Measurements from ENCODE around the gene MYOCOS.
"Not testable (repeated sequence)": the region's sequence is repeated elsewhere in the genome, so short reads cannot be mapped to it uniquely, and the experiment has no call there.

The MYOCOS gene

GRCh38 chr1:171597203-171597602 lies 24.8 kb upstream of the MYOCOS start:
- no peak overlapping the region for H3K9ac ChIP-seq (ENCODE audit: low read depth, low read length)
- H3K4me1 ChIP-seq (ENCODE audit: insufficient read depth, low read length), result no peaks in the 10 kb centered on the region
- H3K9me3 ChIP-seq (ENCODE audit: insufficient read depth, low read depth, low read length), result no peaks in the 10 kb centered on the region
- no peak overlapping the region for H3K4me3 ChIP-seq (ENCODE audit: low read length)
- no peaks in the 10 kb centered on the region for H3K27me3 ChIP-seq (ENCODE audit: insufficient read depth, low read length)
- H3K27ac ChIP-seq (ENCODE audit: low read length), result no peak overlapping the region
- peaks cover 13% of the 10 kb centered on the region for H3K36me3 ChIP-seq (ENCODE audit: insufficient read depth, low read depth, low read length)

GRCh38 chr1:171600310-171600709 lies 21.7 kb upstream of the MYOCOS start:
- not testable (repeated sequence) for H3K36me3 ChIP-seq (ENCODE audit: insufficient read depth, low read depth, low read length); H3K27ac ChIP-seq (ENCODE audit: low read length); H3K4me3 ChIP-seq (ENCODE audit: low read length); H3K4me1 ChIP-seq (ENCODE audit: insufficient read depth, low read length); H3K9ac ChIP-seq (ENCODE audit: low read depth, low read length); H3K27me3 ChIP-seq (ENCODE audit: insufficient read depth, low read length); H3K9me3 ChIP-seq (ENCODE audit: insufficient read depth, low read depth, low read length)

- Histone ChIP-seq H3K4me1 (ENCODE audit: insufficient read depth, low read length) (no peaks in the 10 kb centered on the region), H3K9me3 (ENCODE audit: insufficient read depth, low read depth, low read length) (no peaks in the 10 kb centered on the region), H3K36me3 (ENCODE audit: insufficient read depth, low read depth, low read length) (no peaks in the 10 kb centered on the region), H3K4me3 (ENCODE audit: low read length) (no peak overlapping the region), H3K27me3 (ENCODE audit: insufficient read depth, low read length) (no peaks in the 10 kb centered on the region), H3K9ac (ENCODE audit: low read depth, low read length) (no peak overlapping the region), H3K27ac (ENCODE audit: low read length) (no peak overlapping the region)
These were observed 21.2 kb upstream of the MYOCOS start for GRCh38 chr1:171600862-171601261.

- not testable (repeated sequence) for H3K27ac ChIP-seq (ENCODE audit: low read length); H3K4me3 ChIP-seq (ENCODE audit: low read length); H3K9ac ChIP-seq (ENCODE audit: low read depth, low read length); H3K9me3 ChIP-seq (ENCODE audit: insufficient read depth, low read depth, low read length); H3K4me1 ChIP-seq (ENCODE audit: insufficient read depth, low read length); H3K36me3 ChIP-seq (ENCODE audit: insufficient read depth, low read depth, low read length); H3K27me3 ChIP-seq (ENCODE audit: insufficient read depth, low read length)
These were observed 19.0 kb upstream of the MYOCOS start for GRCh38 chr1:171603042-171603441.

GRCh38 chr1:171606402-171606941 lies 15.6 kb upstream of the MYOCOS start:
- Histone ChIP-seq H3K36me3 (ENCODE audit: insufficient read depth, low read depth, low read length) (no peaks in the 10 kb centered on the region), H3K9ac (ENCODE audit: low read depth, low read length) (no peak overlapping the region), H3K4me3 (ENCODE audit: low read length) (no peak overlapping the region), H3K4me1 (ENCODE audit: insufficient read depth, low read length) (no peaks in the 10 kb centered on the region), H3K9me3 (ENCODE audit: insufficient read depth, low read depth, low read length) (no peaks in the 10 kb centered on the region), H3K27ac (ENCODE audit: low read length) (no peak overlapping the region), H3K27me3 (ENCODE audit: insufficient read depth, low read length) (no peaks in the 10 kb centered on the region)

- no peak overlapping the region for H3K27ac ChIP-seq (ENCODE audit: low read length)
- H3K4me1 ChIP-seq (ENCODE audit: insufficient read depth, low read length), result no peaks in the 10 kb centered on the region
- no peak overlapping the region for H3K4me3 ChIP-seq (ENCODE audit: low read length)
- no peaks in the 10 kb centered on the region for H3K36me3 ChIP-seq (ENCODE audit: insufficient read depth, low read depth, low read length)
- H3K9ac ChIP-seq (ENCODE audit: low read depth, low read length), result no peak overlapping the region
- no peaks in the 10 kb centered on the region for H3K9me3 ChIP-seq (ENCODE audit: insufficient read depth, low read depth, low read length)
- H3K27me3 ChIP-seq (ENCODE audit: insufficient read depth, low read length), result no peaks in the 10 kb centered on the region
These were observed 11.7 kb upstream of the MYOCOS start for GRCh38 chr1:171610385-171610784.

- Histone ChIP-seq H3K27ac (ENCODE audit: low read length) (no peak overlapping the region), H3K9ac (ENCODE audit: low read depth, low read length) (no peak overlapping the region), H3K36me3 (ENCODE audit: insufficient read depth, low read depth, low read length) (no peaks in the 10 kb centered on the region), H3K4me3 (ENCODE audit: low read length) (no peak overlapping the region), H3K9me3 (ENCODE audit: insufficient read depth, low read depth, low read length) (no peaks in the 10 kb centered on the region), H3K27me3 (ENCODE audit: insufficient read depth, low read length) (no peaks in the 10 kb centered on the region), H3K4me1 (ENCODE audit: insufficient read depth, low read length) (no peaks in the 10 kb centered on the region)
These were observed 10.7 kb upstream of the MYOCOS start for GRCh38 chr1:171611306-171611705.

- Histone ChIP-seq H3K4me3 (ENCODE audit: low read length) (no peak overlapping the region), H3K9me3 (ENCODE audit: insufficient read depth, low read depth, low read length) (no peaks in the 10 kb centered on the region), H3K27ac (ENCODE audit: low read length) (no peak overlapping the region), H3K36me3 (ENCODE audit: insufficient read depth, low read depth, low read length) (no peaks in the 10 kb centered on the region), H3K4me1 (ENCODE audit: insufficient read depth, low read length) (no peaks in the 10 kb centered on the region), H3K9ac (ENCODE audit: low read depth, low read length) (no peak overlapping the region), H3K27me3 (ENCODE audit: insufficient read depth, low read length) (no peaks in the 10 kb centered on the region)
These were observed 8.8 kb upstream of the MYOCOS start for GRCh38 chr1:171613282-171613681.

GRCh38 chr1:171615122-171615906 lies 6.7 kb upstream of the MYOCOS start:
- H3K9ac ChIP-seq (ENCODE audit: low read depth, low read length); H3K9me3 ChIP-seq (ENCODE audit: insufficient read depth, low read depth, low read length); H3K36me3 ChIP-seq (ENCODE audit: insufficient read depth, low read depth, low read length); H3K4me1 ChIP-seq (ENCODE audit: insufficient read depth, low read length); H3K27ac ChIP-seq (ENCODE audit: low read length); H3K4me3 ChIP-seq (ENCODE audit: low read length); H3K27me3 ChIP-seq (ENCODE audit: insufficient read depth, low read length): not testable (repeated sequence)

GRCh38 chr1:171616586-171616985 lies 5.5 kb upstream of the MYOCOS start:
- Histone ChIP-seq H3K27ac (ENCODE audit: low read length) (no peak overlapping the region), H3K4me1 (ENCODE audit: insufficient read depth, low read length) (no peaks in the 10 kb centered on the region), H3K9me3 (ENCODE audit: insufficient read depth, low read depth, low read length) (no peaks in the 10 kb centered on the region), H3K4me3 (ENCODE audit: low read length) (no peak overlapping the region), H3K36me3 (ENCODE audit: insufficient read depth, low read depth, low read length) (no peaks in the 10 kb centered on the region), H3K27me3 (ENCODE audit: insufficient read depth, low read length) (no peaks in the 10 kb centered on the region), H3K9ac (ENCODE audit: low read depth, low read length) (no peak overlapping the region)

- Histone ChIP-seq H3K9ac (ENCODE audit: low read depth, low read length) (no peak overlapping the region), H3K9me3 (ENCODE audit: insufficient read depth, low read depth, low read length) (no peaks in the 10 kb centered on the region), H3K27me3 (ENCODE audit: insufficient read depth, low read length) (no peaks in the 10 kb centered on the region), H3K27ac (ENCODE audit: low read length) (no peak overlapping the region), H3K36me3 (ENCODE audit: insufficient read depth, low read depth, low read length) (no peaks in the 10 kb centered on the region), H3K4me1 (ENCODE audit: insufficient read depth, low read length) (0 out of 2 replicates have a peak, but pooled peaks cover 2% of the 10 kb centered on the region), H3K4me3 (ENCODE audit: low read length) (no peak overlapping the region)
These were observed 1.7 kb downstream of the MYOCOS start for GRCh38 chr1:171623651-171624331.

- Histone ChIP-seq H3K27me3 (ENCODE audit: insufficient read depth, low read length) (no peaks in the 10 kb centered on the region), H3K9ac (ENCODE audit: low read depth, low read length) (no peak overlapping the region)
These were observed 3.2 kb downstream of the MYOCOS start for GRCh38 chr1:171625225-171625624.

More at GRCh38 chr1:171625225-171625624, 3.2 kb downstream of the MYOCOS start:
- Histone ChIP-seq H3K9me3 (ENCODE audit: insufficient read depth, low read depth, low read length) (no peaks in the 10 kb centered on the region), H3K4me1 (ENCODE audit: insufficient read depth, low read length) (0 out of 2 replicates have a peak, but pooled peaks cover 2% of the 10 kb centered on the region), H3K36me3 (ENCODE audit: insufficient read depth, low read depth, low read length) (no peaks in the 10 kb centered on the region), H3K4me3 (ENCODE audit: low read length) (no peak overlapping the region), H3K27ac (ENCODE audit: low read length) (no peak overlapping the region)
